NCI-H2227 (cell line): ENCODE measurements around the gene BNIP5.
"Not testable (repeated sequence)": the region's sequence is repeated elsewhere in the genome, so short reads cannot be mapped to it uniquely, and the experiment has no call there.

Experiments used
- DNase-seq: peaks from one replicate; lab custom pipeline; 2025; ENCODE audit not compliant: unreplicated experiment; lab: John Stamatoyannopoulos, UW

The BNIP5 gene

DNA sequence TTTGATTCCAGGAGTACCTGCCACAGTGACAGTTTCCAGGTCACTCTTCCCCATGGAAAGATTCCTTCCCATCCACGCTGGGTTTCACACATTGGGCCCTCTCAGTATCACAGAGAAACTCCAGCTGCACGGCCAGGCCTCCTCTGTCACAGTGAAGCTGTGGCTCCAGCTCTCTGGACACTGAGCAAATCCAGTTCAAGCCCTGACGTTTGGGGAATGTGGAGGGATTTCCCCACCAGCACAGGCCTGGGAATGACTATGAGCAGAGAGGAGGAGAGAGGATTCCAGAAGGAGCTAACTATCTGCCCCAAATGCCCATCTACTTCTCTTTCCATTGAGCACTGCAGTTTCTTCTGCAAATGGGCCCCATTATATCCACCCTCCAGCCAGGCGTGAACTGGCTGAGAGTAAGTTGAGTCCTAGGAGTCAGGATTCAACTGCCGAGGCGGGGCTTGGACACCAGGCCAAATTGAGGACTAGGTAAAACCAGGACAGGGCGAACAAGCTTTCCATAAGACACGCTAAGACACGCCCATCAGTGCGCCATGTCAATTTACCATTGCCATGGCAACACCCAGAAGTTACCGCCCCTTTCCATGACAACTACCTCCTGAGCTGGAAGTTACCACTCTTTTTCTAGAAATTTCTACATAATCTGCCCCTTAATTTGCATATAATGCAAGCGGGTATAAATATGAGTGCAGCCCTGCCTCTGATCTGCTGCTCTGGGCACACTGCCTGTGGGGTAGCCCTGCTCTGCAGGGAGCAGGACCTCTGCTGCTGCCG, 9.2 kb upstream of the BNIP5 start:
- DNase-seq, result peak; percentile 27

- no peak for DNase-seq
These were observed 6.5 kb upstream of the BNIP5 start for GRCh38 chr6:36343109-36343680.

DNA sequence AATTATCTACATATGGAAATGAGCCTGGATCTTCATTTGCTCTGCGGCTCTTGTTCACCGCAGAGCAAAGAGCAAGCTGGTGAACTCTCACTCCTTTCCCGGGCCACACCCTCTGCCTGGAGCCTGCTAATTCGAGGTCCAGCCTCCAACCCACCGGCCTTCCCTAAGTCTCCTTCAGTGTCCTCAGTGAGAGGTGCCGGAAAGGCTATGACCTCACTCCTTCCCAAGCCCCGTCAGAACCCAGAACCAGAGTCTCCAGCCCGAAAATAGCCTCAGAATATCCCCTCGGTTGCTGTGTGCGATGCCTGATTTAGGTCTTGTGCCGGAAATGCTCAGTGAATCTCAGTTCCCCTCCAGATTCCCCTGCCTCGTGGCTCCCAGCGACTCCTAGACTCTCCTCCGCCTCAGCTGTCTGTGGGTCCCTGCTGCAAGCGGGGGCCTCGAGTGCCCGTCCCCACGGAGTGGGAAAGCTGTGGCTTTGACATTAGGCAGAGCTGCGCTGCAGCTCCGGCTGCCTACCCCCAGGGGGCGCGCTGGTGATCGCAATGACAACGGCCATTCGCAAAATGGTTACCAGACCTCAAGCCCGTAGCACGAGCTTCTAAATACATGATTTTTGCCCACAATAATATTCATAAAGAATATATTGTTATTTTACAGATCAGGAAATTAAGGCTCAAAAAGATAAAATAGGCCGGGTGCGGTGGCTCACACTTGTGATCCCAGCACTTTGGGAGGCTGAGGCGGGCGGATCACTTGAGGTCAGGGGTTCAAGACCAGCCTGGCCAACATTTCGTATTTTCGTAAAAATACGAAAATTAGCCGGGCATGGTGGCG, 4.1 kb upstream of the BNIP5 start:
- DNase-seq, result peak; percentile 56

GRCh38 chr6:36340306-36340617, 3.6 kb upstream of the BNIP5 start:
- no peak for DNase-seq

DNA sequence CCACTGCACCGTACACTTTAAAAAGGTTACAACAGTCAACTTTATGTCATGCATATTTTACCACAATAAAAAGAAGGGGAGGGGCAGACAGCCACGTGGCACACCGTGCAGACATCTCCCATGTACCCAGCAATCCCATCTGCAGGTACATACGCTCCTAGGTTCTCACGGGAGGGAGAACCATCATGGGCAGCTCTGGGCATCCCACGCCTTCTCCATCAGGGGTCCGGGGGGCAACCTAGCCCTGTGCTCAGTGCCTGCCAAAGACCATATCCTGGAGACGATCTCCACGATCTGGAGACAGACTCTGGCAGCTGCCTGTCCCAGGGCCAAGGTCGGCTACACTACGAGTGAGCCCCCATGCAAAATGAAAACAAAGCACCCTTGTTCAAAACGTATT, 2.5 kb upstream of the BNIP5 start:
- DNase-seq, result no peak

DNA sequence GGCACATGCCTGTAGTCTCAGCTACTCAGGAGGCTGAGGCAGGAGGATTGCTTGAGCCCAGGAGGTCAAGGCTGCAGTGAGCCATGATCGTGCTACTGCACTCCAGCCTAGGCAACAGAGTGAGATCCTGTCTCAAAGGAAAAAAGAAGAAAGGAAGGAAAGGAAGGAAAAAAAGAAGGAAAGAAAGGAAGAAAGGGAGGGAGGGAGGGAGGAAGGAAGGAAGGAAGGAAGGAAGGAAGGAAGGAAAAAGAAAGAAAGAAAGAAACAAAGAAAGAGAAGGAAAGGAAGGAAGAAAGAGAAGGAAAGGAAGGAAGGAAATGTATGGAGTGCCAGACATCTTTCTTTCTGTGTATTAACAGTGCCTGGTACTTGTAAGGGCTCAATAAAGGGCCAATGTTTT, 1.5 kb upstream of the BNIP5 start:
- DNase-seq, result not testable (repeated sequence)

DNA sequence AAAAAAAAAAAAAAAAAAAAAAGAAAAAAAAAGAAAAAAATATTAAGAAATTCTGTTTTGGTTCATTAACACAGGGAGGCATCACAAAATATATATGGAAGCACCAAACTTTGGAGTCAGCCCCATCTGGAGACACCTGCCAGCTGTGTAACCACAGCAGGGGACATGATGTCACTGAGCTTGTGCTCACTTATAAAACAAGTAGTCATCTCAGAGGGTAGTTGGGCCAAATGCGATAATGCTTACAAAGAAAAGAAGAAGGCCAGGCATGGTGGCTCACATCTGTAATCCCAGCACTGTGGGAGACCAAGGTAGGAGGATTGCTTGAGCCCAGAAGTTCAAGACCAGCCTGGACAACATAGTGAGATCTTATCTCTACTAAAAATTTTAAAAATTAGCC, 1.1 kb upstream of the BNIP5 start:
- no peak for DNase-seq

- no peak for DNase-seq
These were observed 429 bp downstream of the BNIP5 start for GRCh38 chr6:36336208-36336710.

- DNase-seq, result no peak
These were observed 1.1 kb downstream of the BNIP5 start for GRCh38 chr6:36335465-36336207.

DNA sequence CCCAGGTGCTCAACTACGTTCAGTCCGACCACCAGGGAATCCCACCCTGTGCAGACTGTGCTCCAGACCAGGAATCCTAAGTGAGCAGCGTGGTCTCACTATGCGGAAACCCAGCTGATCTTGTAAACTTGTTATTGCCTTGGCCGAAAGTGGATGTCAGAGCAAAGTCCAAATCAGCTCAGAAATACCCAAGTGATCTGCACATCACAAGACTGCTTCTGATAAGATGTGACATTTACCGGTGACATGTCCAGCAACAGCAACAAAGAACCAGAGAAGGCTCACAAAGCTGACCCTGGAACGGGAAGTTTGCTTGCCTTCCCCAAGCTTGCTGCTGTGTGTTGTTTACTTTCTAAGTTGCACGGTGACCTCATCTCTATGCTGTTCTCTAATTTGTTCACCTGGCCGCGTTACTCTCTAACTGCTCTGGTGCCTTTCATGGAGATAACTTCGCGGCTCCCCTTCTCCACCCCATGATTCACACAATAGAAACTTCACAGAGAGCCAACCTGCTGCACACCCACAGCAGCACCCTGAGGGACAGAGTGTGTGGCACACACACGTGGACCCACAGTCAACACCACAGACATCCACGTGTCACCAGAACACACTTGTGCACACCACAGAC, 1.7 kb downstream of the BNIP5 start:
- no peak for DNase-seq

- peak; percentile 36 for DNase-seq
These were observed 2.6 kb downstream of the BNIP5 start for GRCh38 chr6:36333931-36334725.

GRCh38 chr6:36333171-36333895, 3.4 kb downstream of the BNIP5 start:
- DNase-seq, result no peak

DNA sequence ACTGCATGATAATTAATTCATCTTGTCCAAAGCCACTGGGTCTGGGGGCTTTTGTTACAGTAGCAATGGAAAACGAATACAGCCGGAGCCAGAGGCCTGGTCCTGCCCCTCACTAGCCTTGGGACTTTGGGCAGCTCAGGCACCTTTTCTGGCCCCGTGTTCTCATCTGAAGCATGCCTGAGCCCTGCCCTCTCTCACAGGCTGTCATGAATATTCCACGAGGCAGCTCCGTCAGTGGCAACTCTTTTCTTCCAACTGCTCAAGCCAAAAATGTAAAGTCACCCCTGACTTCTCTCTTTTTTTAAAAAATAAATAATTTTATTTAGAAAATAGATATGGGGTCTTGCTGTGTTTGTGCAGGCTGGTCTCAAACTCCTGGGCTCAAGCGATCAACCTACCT, 5.3 kb downstream of the BNIP5 start:
- DNase-seq, result no peak

DNA sequence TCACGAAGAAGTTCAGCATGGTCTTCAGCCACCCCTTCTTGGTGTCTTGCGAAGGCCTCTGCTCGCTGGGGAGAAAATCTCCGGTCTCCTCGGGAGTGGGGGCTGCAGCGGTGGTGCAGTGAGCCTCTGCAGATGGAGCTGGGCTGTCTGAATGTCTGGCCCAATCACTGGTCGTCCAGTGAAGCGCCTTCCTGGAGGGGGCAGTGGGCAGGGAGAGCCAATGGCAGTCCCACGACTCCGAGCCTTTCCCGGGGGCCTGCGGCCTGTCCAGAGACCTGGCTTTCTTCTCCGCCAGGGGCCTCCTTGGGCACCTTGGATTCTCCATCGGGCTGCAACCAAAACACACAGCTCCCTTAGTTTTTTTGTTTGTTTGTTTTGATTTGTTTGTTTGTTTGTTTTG, 6.3 kb downstream of the BNIP5 start:
- DNase-seq, result no peak

DNA sequence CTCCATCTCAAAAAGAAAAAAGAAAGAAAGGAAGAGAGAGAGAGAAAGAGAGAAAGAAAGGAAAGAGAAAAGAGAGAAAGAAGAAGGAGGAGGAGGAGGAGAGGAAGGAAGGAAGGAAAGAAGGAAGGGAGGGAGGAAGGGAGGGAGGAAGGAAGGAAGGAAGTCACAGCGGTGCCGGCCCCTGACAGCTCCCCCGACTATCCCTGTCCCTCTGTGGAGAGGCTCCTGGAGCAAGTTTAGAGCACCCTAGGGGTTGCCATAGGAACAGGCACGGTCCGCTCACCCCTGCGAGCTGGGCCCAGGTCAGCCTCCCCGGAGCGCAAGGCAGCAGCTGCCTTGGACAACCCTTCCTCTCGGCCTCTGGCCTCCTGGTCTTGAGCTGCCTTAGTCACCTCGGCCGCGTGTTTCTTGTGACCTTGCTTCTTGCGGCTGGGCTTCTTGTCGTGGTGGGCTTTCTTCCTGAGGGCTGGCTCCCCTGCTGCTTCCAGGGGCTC, 6.8 kb downstream of the BNIP5 start:
- no peak for DNase-seq

- DNase-seq, result no peak
These were observed 8.1 kb downstream of the BNIP5 start for GRCh38 chr6:36328600-36328999.

DNA sequence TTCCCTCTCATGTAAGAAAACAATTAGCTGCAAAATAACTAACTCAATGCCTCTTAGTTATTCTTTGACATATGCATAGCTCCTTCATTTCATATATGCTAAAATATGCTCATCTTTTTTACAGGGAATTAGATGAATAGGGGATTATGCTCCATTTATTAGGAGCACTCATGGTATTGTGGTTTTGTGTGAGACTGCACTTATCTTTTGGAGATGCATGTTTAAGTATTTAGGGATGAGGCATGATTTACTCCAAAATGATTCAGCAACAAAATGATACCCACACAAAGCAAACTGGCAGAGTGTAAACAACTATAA, 8.8 kb downstream of the BNIP5 start:
- DNase-seq, result no peak

DNA sequence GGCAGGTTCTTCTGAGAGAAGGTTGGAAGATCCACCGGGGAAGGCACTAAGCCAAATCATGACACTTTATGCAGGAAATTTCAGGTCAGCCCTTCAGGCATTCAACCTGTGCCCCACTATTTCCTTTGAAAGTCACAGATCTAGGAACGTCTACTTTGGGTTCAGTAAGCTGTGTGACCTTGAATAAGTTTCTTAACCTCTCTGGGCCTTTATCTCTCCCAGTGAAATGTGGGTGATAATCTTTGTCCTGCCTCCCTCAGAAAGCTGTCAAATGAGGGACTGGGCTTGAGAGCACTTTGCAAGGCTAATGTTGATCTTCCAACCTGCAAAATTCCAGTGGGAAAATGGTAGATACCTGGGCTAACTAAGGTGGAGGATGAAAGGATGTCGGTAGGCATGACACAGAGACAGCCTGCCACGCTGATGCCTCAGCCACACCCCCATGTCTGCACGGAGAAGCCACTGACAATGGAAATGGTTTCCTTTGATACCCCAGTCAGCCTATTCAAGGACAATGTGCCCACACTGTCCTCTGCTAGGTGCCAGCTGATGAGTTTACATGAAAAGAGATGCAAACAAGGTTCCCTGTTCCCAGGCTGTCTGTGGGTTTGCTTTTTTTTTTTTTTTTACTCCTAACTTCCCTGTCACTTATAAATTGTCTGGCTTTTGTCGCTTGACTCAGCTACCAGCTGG, 9.3 kb downstream of the BNIP5 start:
- no peak for DNase-seq
